HG03175 (cell line): ENCODE results near the gene DLG1.

Source experiments
- ATAC-seq: cut with Tn5 transposase; IDR thresholded peaks from one replicate; pipeline ENCODE4 v1.9.1; 2021; ENCODE audit warnings: mild to moderate bottlenecking, moderate library complexity; ENCODE audit not compliant: unreplicated experiment

DLG1 gene

DNA sequence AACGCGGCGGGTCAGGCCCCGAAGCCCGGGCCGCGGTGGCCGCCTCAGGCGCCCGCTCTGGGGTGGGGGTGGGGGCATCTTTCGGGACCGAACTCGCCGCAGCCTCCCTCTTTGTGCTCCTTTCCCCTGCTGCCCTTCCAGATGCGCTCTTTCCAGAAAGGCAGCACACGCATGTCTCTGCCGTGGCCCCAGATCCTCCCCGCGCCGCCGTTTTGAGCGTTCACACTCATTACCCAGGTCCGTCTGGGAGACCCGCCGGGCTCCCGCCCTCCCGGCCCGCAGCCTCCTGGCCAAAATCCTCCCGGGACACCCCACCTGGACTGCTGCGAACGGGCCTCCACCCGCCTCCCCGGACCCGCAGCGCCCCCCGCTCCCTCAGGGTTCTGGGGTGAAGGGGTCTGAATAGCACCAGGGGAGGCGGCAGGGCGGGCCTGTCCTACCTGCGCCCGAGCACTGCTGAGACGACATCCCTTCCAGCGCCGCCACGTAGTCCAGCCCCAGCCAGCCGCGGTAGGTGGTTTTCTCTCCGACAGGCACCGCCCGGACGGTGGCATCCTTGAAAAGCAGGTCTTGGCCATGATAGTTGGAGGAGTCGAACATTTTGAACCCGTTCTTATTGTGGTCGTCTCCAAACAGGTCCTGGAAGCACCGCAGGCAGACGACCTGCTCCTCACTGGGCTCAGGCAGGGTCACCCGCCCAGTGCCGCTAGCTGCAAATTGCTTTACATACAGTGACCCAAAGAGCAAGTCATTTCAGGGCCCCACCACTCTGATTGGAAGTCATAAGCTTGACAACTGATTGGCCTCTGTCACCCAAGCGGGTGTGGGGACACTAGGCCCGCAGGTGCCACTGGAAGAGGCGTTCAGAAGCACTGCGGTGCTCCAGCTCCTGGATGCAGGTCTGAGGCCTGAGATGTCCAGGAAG, 294.7 kb downstream of the DLG1 start:
- ATAC-seq, result peak; percentile 14

DNA sequence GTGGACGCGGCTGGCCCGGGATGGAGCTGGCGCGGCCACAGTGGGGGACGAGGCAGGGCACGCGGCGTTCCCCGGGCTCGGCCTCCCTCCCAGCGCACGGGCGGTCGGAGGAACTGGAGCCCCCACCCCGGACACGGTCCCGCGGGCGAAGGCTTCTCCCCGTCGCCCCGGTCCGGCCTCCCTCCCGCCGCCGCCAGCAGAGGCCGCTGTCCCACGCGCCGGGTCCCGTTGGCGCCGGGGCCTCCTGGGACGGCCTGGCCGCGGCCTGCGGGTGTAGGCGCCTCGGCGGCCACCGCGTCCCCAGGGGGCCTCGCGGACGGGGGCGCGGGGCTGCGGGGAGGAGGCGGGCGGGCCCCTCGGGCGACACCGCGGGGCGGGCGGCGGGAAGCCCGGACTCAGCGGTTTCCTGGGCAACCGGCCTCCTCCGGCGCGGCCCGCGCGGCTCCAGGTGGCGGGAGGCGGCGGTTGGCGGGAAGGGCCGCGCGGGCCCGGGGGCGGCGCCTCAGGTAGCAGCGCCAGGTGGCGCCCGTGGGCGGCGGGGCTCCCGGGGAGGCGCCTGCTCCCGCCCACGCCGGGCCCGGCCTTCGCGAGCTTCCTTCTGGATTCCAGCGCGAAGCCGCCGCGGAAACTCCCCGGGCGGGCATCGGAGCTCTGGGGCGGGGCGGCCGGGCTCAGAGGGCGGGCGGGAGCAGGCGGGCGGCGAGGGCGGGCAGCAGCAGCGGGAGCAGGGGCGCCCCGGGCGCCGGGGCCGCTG, 295.5 kb downstream of the DLG1 start:
- ATAC-seq, result peak; percentile 75

DNA sequence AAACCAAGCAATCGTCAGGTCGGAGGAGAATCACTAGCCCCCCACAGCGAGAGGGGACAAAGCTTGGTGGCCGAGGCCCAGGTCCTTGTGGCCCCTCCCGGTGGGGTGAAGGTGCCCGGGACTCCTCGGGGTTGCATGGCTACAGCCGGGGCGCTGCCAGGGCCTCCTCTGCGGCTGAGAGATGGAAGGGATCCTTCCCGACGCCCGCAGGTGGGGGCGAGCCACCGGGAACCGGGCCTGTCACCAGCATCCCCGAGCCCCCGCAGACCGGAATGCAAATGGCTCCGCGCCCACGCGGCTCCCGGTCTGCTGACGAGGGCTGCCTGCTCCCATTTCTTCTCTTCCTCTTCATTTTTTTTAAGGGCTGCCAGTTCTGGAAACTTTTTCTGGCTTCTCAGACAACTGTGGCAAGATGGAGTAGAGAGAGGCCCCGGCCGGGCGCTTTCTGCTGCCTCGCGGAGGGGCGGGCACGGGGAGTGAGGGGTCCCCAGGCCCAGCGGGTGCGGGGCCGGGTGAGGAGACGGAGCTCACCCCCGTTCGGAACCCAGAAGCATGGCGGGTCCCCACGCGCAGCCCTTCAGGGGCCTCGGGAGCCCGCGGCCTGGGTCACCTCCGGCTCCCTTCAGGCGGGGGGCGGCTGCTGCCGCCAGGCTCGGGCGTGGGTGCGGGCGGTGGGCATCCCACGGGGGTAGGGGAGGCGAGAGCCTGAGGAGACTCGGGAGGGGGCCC, 296.3 kb downstream of the DLG1 start:
- ATAC-seq, result peak; percentile 4

DNA sequence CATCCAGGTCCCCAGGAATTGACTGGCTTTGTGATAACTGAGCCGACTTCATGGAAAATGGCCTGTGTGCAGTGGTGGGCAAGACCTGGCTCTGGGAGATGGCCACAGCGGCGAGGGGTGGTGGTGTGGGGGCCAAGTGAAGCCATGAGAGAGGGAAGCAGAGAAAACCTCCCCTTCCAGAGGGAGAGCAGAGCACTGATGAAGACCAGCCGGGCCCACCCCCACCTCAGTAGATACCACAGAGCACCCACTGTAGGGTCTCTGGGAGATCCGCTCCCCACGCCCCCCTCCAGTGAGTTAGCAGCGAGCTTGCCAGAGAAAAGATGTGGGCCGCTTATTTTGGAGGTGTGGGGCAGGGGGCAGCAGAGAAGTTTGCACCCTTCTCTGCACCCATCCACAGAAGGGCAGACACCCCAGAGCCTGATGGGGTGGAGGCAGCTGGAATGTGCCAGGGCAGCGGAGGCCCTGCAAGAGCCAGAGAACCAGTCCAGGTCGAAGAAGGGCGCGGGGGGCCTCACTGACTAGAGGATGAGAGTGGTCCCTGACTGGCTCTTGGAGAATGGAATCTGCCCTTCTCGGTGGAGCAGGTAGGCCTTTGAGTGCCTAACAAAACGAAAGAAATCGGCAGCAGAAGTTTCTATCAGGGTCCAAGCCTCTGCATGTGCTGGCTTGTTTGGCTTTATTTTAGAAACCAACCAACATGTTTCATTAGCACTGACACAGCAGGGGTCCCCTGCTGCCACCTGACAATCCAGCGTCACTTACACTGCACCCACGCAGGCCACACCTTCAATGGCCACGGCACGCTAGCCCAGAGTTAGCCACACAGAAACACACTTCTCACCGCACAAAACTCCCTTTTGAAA, 297.1 kb downstream of the DLG1 start:
- no peak for ATAC-seq

DNA sequence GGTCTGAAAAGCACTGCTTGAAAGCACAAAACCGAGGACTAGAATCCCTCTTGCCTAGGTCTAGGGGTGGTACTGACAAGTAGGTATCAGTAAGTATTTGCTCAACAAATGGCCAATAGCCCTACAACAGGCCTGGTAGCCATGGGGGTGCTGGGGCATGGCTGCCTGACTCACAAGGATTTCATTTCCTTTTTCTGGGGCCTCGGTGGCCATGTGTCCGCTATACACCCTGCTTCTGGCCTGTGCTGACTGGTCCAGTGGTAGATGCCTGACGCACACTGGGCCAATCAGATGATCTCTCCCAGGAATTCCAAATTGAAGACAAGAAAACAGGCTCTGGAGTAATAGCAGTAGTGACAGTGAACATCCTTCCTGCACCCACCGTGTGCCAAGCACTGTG, 298.2 kb downstream of the DLG1 start:
- no peak for ATAC-seq

DNA sequence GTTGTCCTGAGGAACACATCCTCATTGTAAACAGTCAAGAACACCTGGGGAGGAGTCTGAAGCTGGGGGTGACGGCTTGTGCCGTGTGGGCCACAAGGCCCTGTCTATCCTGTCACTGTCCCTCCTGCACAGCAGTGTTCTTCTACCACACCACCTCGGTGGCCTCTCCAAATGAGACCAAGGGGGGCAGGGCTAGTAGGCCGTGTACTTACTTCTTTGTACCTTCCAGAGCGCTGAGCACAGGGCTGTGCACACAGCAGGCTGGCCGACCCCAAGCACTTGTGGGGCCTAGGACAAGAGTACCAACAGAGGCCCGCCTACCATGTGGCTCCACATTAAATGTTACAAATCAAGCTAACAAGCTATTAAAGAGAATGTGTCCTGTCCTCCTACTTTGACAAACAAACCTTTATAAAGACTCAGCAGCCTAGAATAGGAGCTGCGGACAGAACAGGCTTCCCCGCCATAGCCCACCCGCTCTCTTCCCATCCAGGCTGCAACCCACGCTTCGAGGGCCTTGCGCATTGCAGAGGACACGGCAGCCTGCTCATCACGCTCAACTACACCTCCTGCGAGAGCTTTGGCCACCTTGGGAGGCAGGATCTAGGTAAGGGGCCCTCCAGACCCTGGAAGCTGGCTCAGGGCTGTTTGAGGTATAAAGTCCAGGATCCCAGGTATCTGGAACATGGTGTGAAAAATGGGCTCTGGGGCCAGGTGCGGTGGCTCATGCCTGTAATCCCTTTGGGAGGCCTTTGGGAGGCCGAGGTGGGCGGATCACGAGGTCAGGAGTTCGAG, 299.2 kb downstream of the DLG1 start:
- ATAC-seq, result no peak

DNA sequence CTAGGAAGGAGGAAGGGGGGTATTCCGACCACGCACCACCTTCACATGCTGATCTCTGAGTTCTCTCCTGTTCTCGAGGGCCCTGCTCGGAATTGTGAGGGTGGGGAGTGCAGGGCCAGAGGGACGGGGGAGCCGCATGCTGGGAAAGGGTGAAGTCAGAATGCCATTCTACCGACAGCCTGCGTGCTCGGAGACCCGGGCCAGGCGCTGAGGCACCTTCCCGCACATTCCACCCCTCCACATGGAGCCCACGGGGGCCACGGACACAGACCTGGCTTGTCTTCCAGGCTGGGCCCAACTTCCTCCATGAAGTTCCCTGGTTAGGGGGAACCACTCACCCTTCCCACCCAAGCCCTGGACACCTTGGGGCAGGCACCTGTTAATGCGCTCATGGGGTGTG, 301.1 kb downstream of the DLG1 start:
- no peak for ATAC-seq

DNA sequence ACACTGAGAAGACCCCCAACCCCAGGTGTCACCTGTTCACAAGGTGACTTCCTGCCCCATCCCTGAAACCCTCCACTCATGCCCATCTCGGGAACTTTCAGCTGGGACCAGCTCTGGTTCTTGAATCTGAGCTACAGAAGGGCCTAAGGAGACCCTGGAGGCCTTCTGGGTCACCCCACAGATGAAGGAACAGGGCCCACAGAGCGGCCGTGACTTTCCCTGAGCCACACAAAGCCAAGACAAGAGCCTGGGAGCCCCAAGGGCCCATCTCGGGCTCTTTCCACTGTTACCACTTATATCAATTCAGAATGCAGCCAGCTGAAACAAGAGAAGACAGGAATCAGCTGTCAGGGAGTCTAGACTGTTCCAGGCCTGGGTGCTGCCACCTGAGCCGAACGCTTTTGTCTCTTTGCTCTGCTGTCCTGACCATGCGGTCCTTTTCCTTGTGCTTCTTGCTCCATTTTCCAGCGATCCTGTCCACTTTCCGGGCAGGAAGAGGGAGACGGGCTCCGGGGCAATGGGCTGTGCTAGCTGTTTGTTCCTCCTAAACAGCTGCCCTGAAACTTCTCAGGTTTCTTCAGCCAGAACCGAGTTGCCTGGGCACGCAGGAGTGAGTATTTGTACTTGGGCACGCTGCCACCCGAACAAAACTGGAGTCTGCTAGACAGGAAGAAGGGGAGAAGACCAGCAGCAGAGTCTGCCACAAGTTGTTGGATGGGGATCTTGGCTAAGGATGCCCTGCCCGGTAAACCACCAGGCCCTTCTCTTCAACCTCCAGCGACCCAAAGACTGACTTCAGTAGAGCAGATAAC, 301.8 kb downstream of the DLG1 start:
- no peak for ATAC-seq

DNA sequence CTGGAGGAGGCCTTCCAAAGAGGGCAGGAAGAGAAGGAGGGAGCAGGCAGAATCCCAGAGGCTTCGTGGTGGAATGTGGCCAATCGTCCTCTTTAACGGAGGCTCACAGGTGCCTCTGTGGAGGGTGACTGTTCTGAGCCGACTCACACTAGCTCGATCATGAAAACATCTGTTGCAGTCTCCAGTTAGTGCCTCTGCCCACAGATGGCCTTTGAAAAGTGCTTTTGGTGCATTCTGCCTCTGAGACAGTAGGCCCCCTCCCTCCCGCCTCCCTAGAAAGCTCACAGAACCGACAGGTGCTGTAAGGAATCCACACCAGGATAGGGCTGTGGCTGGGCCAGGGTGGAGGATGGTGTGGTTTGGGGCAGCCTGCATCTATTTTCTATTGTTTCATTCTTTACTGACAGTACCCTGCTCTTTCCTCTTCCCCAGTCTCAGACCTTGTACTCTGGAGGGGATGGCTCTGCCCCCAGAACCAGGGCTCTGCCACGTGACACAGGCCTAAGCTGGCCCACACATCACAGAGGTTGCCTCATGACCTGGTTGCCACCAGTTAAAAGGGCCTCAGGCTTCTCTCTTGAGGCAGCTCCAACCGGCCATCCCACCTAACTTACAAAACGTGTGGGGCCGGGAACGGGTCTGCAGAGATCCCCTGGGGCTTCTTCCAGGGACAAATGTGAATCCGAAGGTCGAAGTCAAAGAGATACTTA, 302.6 kb downstream of the DLG1 start:
- no peak for ATAC-seq

DNA sequence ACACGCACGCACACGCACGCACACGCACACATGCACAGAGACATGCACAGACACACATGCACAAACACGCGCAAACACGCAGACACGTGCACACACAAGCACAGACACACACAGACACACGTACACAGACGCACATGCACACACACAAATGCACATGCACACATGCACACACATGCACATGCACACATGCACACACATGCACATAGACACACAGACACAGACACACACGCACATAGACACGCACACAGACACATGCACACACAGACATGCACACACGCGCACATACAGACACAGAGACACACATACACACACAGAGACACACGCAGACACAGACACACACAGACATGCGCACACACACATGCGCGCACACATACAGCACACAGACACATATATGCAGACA, 303.4 kb downstream of the DLG1 start:
- ATAC-seq, result no peak

DNA sequence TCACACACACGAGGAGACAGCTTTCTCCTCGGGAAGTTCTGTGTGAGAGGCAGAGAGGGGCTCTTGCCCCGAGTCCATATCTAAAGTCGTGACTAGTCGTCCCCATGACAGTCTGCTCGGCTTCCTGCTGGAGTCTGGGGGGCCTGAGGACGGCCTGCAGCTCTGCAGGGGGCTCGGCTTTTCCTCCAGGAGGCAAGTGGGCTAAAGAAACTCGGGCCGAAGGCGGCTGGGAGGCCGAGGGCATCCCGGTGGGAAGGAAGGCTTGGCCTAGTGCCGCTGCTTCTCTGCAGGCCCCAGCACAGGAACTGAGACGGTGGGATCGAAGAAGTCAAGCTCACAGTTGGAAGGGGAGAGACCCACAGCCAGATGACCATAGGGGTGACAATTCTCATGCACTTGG, 304.4 kb downstream of the DLG1 start:
- ATAC-seq, result no peak
